Hepatocyte (in vitro differentiated cells): ENCODE measurements around the gene MAOB. TPM values are rescaled to one million over a fixed set of nuclear protein-coding genes. Genes with fewer than 3 reads are reported as not detected.

Source experiments
- DNase-seq: peaks from one replicate; pipeline ENCODE4 v3.0.0-alpha.2; 2016; ENCODE audit warnings: low spot score
- H2AFZ ChIP-seq: fragments of 200-600 bp; sonication (generic); 2 replicates; pipeline ENCODE4 v1.6.0; 2016; ENCODE audit warnings: antibody characterized with exemption, mild to moderate bottlenecking
- H3K27ac ChIP-seq: fragments of 200-600 bp; sonication (generic); 2 replicates; pipeline ENCODE4 v1.5.1; 2016; ENCODE audit warnings: mild to moderate bottlenecking
- H3K27me3 ChIP-seq: fragments of 200-600 bp; sonication (generic); 2 replicates; pipeline ENCODE4 v1.6.1; 2016
- H3K36me3 ChIP-seq: fragments of 200-600 bp; sonication (generic); replicated peaks from 2 replicates; pipeline ENCODE4 v1.5.1; 2016; ENCODE audit warnings: low read depth; ENCODE audit not compliant: insufficient read depth
- H3K4me1 ChIP-seq: fragments of 200-600 bp; sonication (generic); 2 replicates; pipeline ENCODE4 v1.5.1; 2016; ENCODE audit warnings: mild to moderate bottlenecking, moderate library complexity; ENCODE audit not compliant: insufficient read depth
- H3K4me2 ChIP-seq: fragments of 200-600 bp; sonication (generic); 2 replicates; pipeline ENCODE4 v1.6.0; 2016
- H3K4me3 ChIP-seq: fragments of 200-600 bp; sonication (generic); 2 replicates; pipeline ENCODE4 v1.5.1; 2016; ENCODE audit warnings: mild to moderate bottlenecking
- H3K79me2 ChIP-seq: fragments of 200-600 bp; sonication (generic); 2 replicates; pipeline ENCODE4 v1.6.0; 2017; ENCODE audit warnings: mild to moderate bottlenecking
- H3K9me2 ChIP-seq: fragments of 200-600 bp; sonication (generic); replicated peaks from 2 replicates; pipeline ENCODE4 v1.6.0; 2017; ENCODE audit warnings: mild to moderate bottlenecking; ENCODE audit not compliant: insufficient read depth
- H3K9me3 ChIP-seq: fragments of 200-600 bp; sonication (generic); 2 replicates; pipeline ENCODE4 v1.5.1; 2016; ENCODE audit warnings: low read depth, mild to moderate bottlenecking
- H4K20me1 ChIP-seq: fragments of 200-600 bp; sonication (generic); 2 replicates; pipeline ENCODE4 v1.6.0; 2016; ENCODE audit warnings: mild to moderate bottlenecking; ENCODE audit not compliant: insufficient read depth, poor library complexity, severe bottlenecking
- CTCF ChIP-seq: fragments of 200-600 bp; sonication (generic); IDR thresholded peaks from 2 replicates; pipeline ENCODE4 v1.5.1; 2016; ENCODE audit warnings: antibody characterized with exemption, mild to moderate bottlenecking; ENCODE audit not compliant: poor library complexity
- EZH2 ChIP-seq: fragments of 200-600 bp; sonication (generic); IDR thresholded peaks from 2 replicates; pipeline ENCODE4 v1.6.1; 2016; ENCODE audit warnings: antibody characterized with exemption, mild to moderate bottlenecking, borderline replicate concordance
- EZH2phosphoT487 ChIP-seq: fragments of 200-600 bp; sonication (generic); IDR thresholded peaks from one replicate; pipeline ENCODE4 v1.6.1; 2018; ENCODE audit warnings: antibody characterized with exemption, mild to moderate bottlenecking, low read depth, moderate library complexity; ENCODE audit not compliant: unreplicated experiment, severe bottlenecking
- WGBS: methylation state at CpG from one replicate; pipeline ENCODE4 v1.1.6; 2016; ENCODE audit warnings: low lambda C conversion rate; ENCODE audit errors: missing lambda C conversion rate; 5-methylcytosine and 5-hydroxymethylcytosine counted together
- polyA plus RNA-seq: library from polyadenylated mRNA; unstranded; fragments of >200 nt; fragmentation: Nextera tagmentation; extraction: Ambion mirVana; gene quantifications from 2 replicates; pipeline ENCODE4 v1.2.1, GENCODE V29; 2016
- total RNA-seq: library from RNA; depleted of rRNA; stranded (reverse); fragments of >200 nt; gene quantifications from 2 replicates; pipeline ENCODE4 v1.2.3, GENCODE V29; 2014

Gene MAOB
- total and polyA plus RNA-seq, 2 experiments from 2014 or later, result 47.0 to 80.5 TPM

DNA sequence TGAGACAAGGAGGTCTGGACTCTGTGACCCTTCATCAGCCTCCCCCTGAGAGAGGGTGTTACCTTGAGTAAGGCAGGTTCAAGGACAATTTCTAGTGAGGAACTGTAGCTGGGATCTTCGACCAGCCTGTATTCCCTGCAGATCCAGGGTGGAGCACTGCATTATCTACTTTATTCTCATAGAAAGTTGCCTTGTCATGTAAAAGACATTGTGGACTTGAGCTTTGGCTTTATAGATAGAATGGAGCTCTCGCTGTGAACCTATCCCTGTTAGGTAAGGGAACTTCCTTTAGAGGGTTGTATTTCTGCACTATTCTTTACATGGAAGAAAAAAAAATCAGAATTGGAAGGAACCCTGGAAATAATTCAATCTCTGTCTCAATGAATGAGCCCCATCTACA lies 134.8 kb downstream of the MAOB start:
- H3K4me2 ChIP-seq, result no peak overlapping the region
- no peak overlapping the region for H3K27ac ChIP-seq
- no peaks in the 10 kb centered on the region for H3K9me3 ChIP-seq
- TF ChIP-seq CTCF, result no peak
- TF ChIP-seq EZH2phosphoT487, result no peak
- TF ChIP-seq EZH2, result no peak
- no peak for DNase-seq
- H3K79me2 ChIP-seq, result no peaks in the 10 kb centered on the region
- peaks cover 4% of the 10 kb centered on the region for H3K4me1 ChIP-seq
- H3K9me2 ChIP-seq, result no peaks in the 10 kb centered on the region
- H3K4me3 ChIP-seq, result no peak overlapping the region
- H3K36me3 ChIP-seq, result no peaks in the 10 kb centered on the region
- no peak overlapping the region for H2AFZ ChIP-seq
- WGBS, result 81% methylated on average over 2 of the region's 2 CpGs
- H3K27me3 ChIP-seq, result no peaks in the 10 kb centered on the region
- no peaks in the 10 kb centered on the region for H4K20me1 ChIP-seq

DNA sequence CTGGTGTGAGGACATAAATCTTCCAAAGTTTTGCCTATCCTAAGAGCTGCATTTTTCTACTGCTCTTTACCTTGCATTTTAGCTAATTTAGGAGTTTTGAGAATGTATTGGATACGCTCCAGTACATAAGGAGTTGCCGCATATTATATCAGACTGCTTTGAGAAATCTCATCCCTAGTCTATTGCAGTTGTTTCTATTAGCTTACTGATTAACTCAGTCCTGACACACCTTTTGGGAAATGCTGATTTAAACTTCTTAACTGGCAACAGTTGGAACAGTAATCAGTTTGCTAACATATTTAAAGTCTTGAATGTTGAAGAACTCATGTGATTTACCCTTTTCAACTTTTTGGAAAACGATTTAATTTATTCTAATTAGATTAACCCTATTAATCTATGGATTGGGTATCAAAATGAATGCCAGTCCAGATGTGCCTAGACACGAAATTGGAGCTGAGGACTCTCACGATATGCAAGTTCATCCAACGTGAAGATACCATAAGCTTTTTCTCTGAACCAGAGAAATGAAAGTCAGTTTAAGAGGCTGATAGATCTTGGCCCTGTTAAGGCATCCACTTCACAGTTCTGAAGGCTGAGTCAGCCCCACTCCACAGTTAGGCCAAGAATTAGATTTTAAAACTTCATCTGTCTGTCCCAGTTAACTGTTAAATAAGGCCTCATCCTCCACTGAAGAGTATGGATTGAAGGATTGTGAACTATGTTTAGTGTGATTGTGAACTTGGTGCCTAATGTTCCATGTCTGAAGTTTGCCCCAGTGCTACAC lies 136.1 kb downstream of the MAOB start:
- Histone ChIP-seq H3K9me2 (no peaks in the 10 kb centered on the region), H3K4me3 (no peak overlapping the region), H3K27me3 (no peaks in the 10 kb centered on the region), H3K36me3 (no peaks in the 10 kb centered on the region), H3K4me1 (peaks cover 4% of the 10 kb centered on the region), H4K20me1 (no peaks in the 10 kb centered on the region), H3K9me3 (no peaks in the 10 kb centered on the region), H3K27ac (no peak overlapping the region), H2AFZ (no peak overlapping the region), H3K4me2 (no peak overlapping the region), H3K79me2 (no peaks in the 10 kb centered on the region)
- WGBS, result 77% methylated on average over 6 of the region's 6 CpGs
- no peak for TF ChIP-seq CTCF
- TF ChIP-seq EZH2, result no peak
- TF ChIP-seq EZH2phosphoT487, result no peak
- no peak for DNase-seq

- 69% methylated on average over 3 of the region's 3 CpGs for WGBS
These were observed 138.0 kb downstream of the MAOB start for GRCh38 chrX:43744284-43744683.

More at GRCh38 chrX:43744284-43744683, 138.0 kb downstream of the MAOB start:
- Histone ChIP-seq H3K79me2 (no peaks in the 10 kb centered on the region), H3K36me3 (no peaks in the 10 kb centered on the region), H2AFZ (no peak overlapping the region), H3K27me3 (no peaks in the 10 kb centered on the region), H3K4me1 (peaks cover 4% of the 10 kb centered on the region), H4K20me1 (no peaks in the 10 kb centered on the region), H3K4me3 (no peak overlapping the region), H3K4me2 (no peak overlapping the region), H3K9me3 (no peaks in the 10 kb centered on the region), H3K27ac (no peak overlapping the region), H3K9me2 (no peaks in the 10 kb centered on the region)
- TF ChIP-seq CTCF, result no peak
- TF ChIP-seq EZH2, result no peak
- TF ChIP-seq EZH2phosphoT487, result no peak
- no peak for DNase-seq
